Hepatocyte (in vitro differentiated cells): Measurements from ENCODE around the gene SLU7. TPM values are rescaled to one million over a fixed set of nuclear protein-coding genes. Genes with fewer than 3 reads are reported as not detected.

Experiments
- DNase-seq: peaks from one replicate; pipeline ENCODE4 v3.0.0-alpha.2; 2016; ENCODE audit warnings: low spot score
- H2AFZ ChIP-seq: fragments of 200-600 bp; sonication (generic); 2 replicates; pipeline ENCODE4 v1.6.0; 2016; ENCODE audit warnings: antibody characterized with exemption, mild to moderate bottlenecking
- H3K27ac ChIP-seq: fragments of 200-600 bp; sonication (generic); 2 replicates; pipeline ENCODE4 v1.5.1; 2016; ENCODE audit warnings: mild to moderate bottlenecking
- H3K27me3 ChIP-seq: fragments of 200-600 bp; sonication (generic); 2 replicates; pipeline ENCODE4 v1.6.1; 2016
- H3K36me3 ChIP-seq: fragments of 200-600 bp; sonication (generic); replicated peaks from 2 replicates; pipeline ENCODE4 v1.5.1; 2016; ENCODE audit warnings: low read depth; ENCODE audit not compliant: insufficient read depth
- H3K4me1 ChIP-seq: fragments of 200-600 bp; sonication (generic); 2 replicates; pipeline ENCODE4 v1.5.1; 2016; ENCODE audit warnings: mild to moderate bottlenecking, moderate library complexity; ENCODE audit not compliant: insufficient read depth
- H3K4me2 ChIP-seq: fragments of 200-600 bp; sonication (generic); 2 replicates; pipeline ENCODE4 v1.6.0; 2016
- H3K4me3 ChIP-seq: fragments of 200-600 bp; sonication (generic); 2 replicates; pipeline ENCODE4 v1.5.1; 2016; ENCODE audit warnings: mild to moderate bottlenecking
- H3K79me2 ChIP-seq: fragments of 200-600 bp; sonication (generic); 2 replicates; pipeline ENCODE4 v1.6.0; 2017; ENCODE audit warnings: mild to moderate bottlenecking
- H3K9me2 ChIP-seq: fragments of 200-600 bp; sonication (generic); replicated peaks from 2 replicates; pipeline ENCODE4 v1.6.0; 2017; ENCODE audit warnings: mild to moderate bottlenecking; ENCODE audit not compliant: insufficient read depth
- H3K9me3 ChIP-seq: fragments of 200-600 bp; sonication (generic); 2 replicates; pipeline ENCODE4 v1.5.1; 2016; ENCODE audit warnings: low read depth, mild to moderate bottlenecking
- H4K20me1 ChIP-seq: fragments of 200-600 bp; sonication (generic); 2 replicates; pipeline ENCODE4 v1.6.0; 2016; ENCODE audit warnings: mild to moderate bottlenecking; ENCODE audit not compliant: insufficient read depth, poor library complexity, severe bottlenecking
- CTCF ChIP-seq: fragments of 200-600 bp; sonication (generic); IDR thresholded peaks from 2 replicates; pipeline ENCODE4 v1.5.1; 2016; ENCODE audit warnings: antibody characterized with exemption, mild to moderate bottlenecking; ENCODE audit not compliant: poor library complexity
- EZH2 ChIP-seq: fragments of 200-600 bp; sonication (generic); IDR thresholded peaks from 2 replicates; pipeline ENCODE4 v1.6.1; 2016; ENCODE audit warnings: antibody characterized with exemption, mild to moderate bottlenecking, borderline replicate concordance
- EZH2phosphoT487 ChIP-seq: fragments of 200-600 bp; sonication (generic); IDR thresholded peaks from one replicate; pipeline ENCODE4 v1.6.1; 2018; ENCODE audit warnings: antibody characterized with exemption, mild to moderate bottlenecking, low read depth, moderate library complexity; ENCODE audit not compliant: unreplicated experiment, severe bottlenecking
- WGBS: methylation state at CpG from one replicate; pipeline ENCODE4 v1.1.6; 2016; ENCODE audit warnings: low lambda C conversion rate; ENCODE audit errors: missing lambda C conversion rate; 5-methylcytosine and 5-hydroxymethylcytosine counted together
- polyA plus RNA-seq: library from polyadenylated mRNA; unstranded; fragments of >200 nt; fragmentation: Nextera tagmentation; extraction: Ambion mirVana; gene quantifications from 2 replicates; pipeline ENCODE4 v1.2.1, GENCODE V29; 2016
- total RNA-seq: library from RNA; depleted of rRNA; stranded (reverse); fragments of >200 nt; gene quantifications from 2 replicates; pipeline ENCODE4 v1.2.3, GENCODE V29; 2014

Gene SLU7
- total and polyA plus RNA-seq, 2 experiments from 2014 or later: 45.0 to 62.5 TPM

GRCh38 chr5:160359816-160360215 is 59.1 kb downstream of the SLU7 start:
- DNase-seq: peak; percentile 27
- Histone ChIP-seq H3K9me3 (no peaks in the 10 kb centered on the region), H3K27ac (peak overlapping the region; percentile 61), H3K79me2 (no peaks in the 10 kb centered on the region), H3K9me2 (no peaks in the 10 kb centered on the region), H3K4me3 (no peak overlapping the region), H2AFZ (peak overlapping the region; percentile 26), H3K4me2 (no peak overlapping the region), H3K36me3 (no peaks in the 10 kb centered on the region), H3K27me3 (no peaks in the 10 kb centered on the region), H4K20me1 (no peaks in the 10 kb centered on the region), H3K4me1 (peaks cover 30% of the 10 kb centered on the region)
- WGBS: 69% methylated on average over 3 of the region's 4 CpGs
- TF ChIP-seq EZH2phosphoT487 (no peak), CTCF (no peak), EZH2 (no peak)

GRCh38 chr5:160359242-160359641 is 59.6 kb downstream of the SLU7 start:
- Histone ChIP-seq H3K9me3 (no peaks in the 10 kb centered on the region), H3K36me3 (no peaks in the 10 kb centered on the region), H3K9me2 (no peaks in the 10 kb centered on the region), H4K20me1 (no peaks in the 10 kb centered on the region), H3K27ac (peak overlapping the region; percentile 61), H3K4me2 (no peak overlapping the region), H3K4me3 (no peak overlapping the region), H3K4me1 (peaks cover 30% of the 10 kb centered on the region), H3K79me2 (no peaks in the 10 kb centered on the region), H3K27me3 (no peaks in the 10 kb centered on the region), H2AFZ (no peak overlapping the region)
- no peak for TF ChIP-seq CTCF
- TF ChIP-seq EZH2: no peak
- TF ChIP-seq EZH2phosphoT487: no peak
- DNase-seq: no peak
- 7% methylated on average over 1 of the region's 1 CpG for WGBS

- no peaks in the 10 kb centered on the region for H3K9me3 ChIP-seq
- H3K79me2 ChIP-seq: no peaks in the 10 kb centered on the region
- no peaks in the 10 kb centered on the region for H3K9me2 ChIP-seq
- H3K27me3 ChIP-seq: no peaks in the 10 kb centered on the region
- H3K36me3 ChIP-seq: no peaks in the 10 kb centered on the region
- DNase-seq: no peak
- peaks cover 22% of the 10 kb centered on the region for H3K4me1 ChIP-seq
- TF ChIP-seq EZH2 (no peak), CTCF (no peak), EZH2phosphoT487 (no peak)
- H3K4me2 ChIP-seq: no peak overlapping the region
- peak overlapping the region; percentile 34 for H3K27ac ChIP-seq
- H3K4me3 ChIP-seq: no peak overlapping the region
- no peaks in the 10 kb centered on the region for H4K20me1 ChIP-seq
- no peak overlapping the region for H2AFZ ChIP-seq
- 92% methylated on average over 5 of the region's 7 CpGs for WGBS
Observed at GRCh38 chr5:160357861-160358411, 60.9 kb downstream of the SLU7 start.

GRCh38 chr5:160357394-160357793 is 61.5 kb downstream of the SLU7 start:
- Histone ChIP-seq H3K27ac (peak overlapping the region; percentile 34), H3K79me2 (no peaks in the 10 kb centered on the region), H4K20me1 (no peaks in the 10 kb centered on the region), H3K36me3 (no peaks in the 10 kb centered on the region), H3K4me1 (peaks cover 20% of the 10 kb centered on the region), H3K9me3 (no peaks in the 10 kb centered on the region), H3K4me3 (no peak overlapping the region), H3K27me3 (no peaks in the 10 kb centered on the region), H3K9me2 (no peaks in the 10 kb centered on the region), H2AFZ (no peak overlapping the region), H3K4me2 (no peak overlapping the region)
- DNase-seq: no peak
- TF ChIP-seq CTCF (no peak), EZH2 (no peak), EZH2phosphoT487 (no peak)
- WGBS: 86% methylated on average over 7 of the region's 7 CpGs
